HG03045 (cell line): ENCODE results near the gene TEX261.

Source experiments
- ATAC-seq: cut with Tn5 transposase; IDR thresholded peaks from one replicate; pipeline ENCODE4 v1.9.1; 2021; ENCODE audit warnings: mild to moderate bottlenecking, moderate library complexity; ENCODE audit not compliant: unreplicated experiment

Gene TEX261

GRCh38 chr2:70959851-70960832 is 34.5 kb downstream of the TEX261 start:
- no peak for ATAC-seq

DNA sequence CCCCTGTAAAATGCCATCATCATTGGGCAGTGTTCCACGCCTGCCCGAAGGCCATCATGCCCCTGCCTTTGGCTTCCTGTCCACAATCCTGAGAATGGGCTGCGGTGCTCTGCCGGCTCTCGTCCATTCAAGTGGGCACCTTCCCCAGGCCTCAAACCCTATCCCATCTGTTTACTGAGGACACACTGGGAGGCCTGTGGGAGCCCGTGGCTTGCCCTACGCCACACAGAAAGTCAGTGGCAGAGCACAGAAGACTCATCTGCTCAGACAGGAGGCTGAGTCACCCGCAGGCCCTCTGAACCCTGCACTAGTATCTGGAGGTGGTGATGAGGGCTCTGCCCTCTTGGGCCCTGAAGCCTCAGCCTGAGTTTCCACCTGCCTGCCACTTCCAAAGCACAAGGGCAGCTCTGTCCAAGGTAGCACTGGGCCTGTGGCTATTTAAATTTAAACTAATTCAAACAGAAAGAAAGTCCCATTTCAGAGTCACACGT is 35.4 kb downstream of the TEX261 start:
- ATAC-seq: no peak

GRCh38 chr2:70958759-70959158 is 35.9 kb downstream of the TEX261 start:
- no peak for ATAC-seq

DNA sequence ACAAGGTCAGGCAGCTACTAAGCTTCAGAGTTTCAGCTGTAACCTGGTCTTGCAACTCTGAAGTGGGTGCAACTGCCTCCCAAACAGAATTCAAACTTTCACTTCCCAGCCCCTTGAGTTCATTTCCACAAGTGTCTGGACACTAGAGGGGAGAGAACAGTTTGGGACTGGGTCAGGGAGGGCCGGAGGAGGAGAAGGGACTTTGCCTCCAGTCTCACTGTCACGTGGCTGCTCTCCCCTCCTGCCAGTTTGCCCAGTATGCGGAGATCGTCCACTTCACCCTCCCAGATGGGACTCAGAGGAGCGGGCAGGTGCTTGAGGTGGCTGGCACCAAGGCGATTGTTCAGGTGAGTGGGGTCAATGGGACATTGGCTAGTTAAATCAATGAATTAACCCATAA is 36.9 kb downstream of the TEX261 start:
- no peak for ATAC-seq

DNA sequence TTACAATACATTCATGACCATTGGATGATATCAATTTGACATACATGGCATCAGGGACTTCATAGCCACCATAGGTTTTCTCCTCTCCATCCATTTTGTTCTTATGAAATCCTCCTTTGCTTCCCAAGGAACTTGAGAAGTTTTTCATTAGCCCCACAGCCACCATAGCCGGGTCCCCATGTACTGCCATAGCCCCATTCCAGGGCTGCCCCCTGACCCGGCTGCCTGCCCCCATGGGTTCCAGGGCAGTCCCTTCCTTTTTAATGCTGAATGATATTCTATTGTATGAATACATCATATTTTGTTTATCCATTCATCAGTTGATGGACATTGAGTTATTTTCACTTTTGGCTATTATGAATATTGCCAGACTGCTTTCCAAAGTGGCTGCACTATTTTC is 38.5 kb downstream of the TEX261 start:
- no peak for ATAC-seq

DNA sequence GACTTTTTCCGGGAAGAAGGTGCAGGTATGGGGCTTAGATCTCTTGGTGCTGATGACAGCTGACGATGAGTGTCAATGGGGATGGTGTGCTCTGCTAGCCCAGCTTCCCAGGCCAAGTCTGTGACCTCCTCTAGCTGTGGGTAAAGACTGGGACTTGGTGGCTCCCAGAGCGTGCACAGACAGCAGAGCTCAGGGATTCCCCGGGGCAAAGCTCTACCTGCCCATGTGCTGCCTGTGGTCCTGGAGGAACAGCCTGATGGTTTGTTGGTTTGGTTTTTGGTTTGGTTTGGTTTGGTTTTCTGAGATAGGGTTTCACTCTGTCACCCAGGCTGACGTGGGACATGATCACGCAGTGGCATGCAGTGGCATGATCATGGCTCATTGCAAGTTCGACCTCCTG is 39.8 kb downstream of the TEX261 start:
- no peak for ATAC-seq

DNA sequence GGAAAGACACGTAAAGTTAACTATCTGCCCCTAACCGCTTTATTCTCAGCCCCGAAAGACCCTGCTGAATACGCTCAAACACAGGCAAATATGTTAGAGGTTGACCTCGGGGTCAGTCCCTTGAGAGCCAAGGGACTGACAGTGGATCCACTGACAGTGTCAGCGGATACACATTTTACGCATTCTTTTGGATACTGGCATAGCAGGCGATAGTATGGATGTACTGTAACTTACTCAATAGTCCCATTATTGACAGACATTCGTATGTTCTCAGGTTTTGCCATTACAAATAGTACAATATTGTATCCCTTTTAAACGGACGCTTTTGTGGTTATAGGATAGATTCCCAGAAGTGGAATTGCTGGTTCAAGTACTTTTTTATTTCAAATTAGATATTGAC is 45.6 kb downstream of the TEX261 start:
- no peak for ATAC-seq

DNA sequence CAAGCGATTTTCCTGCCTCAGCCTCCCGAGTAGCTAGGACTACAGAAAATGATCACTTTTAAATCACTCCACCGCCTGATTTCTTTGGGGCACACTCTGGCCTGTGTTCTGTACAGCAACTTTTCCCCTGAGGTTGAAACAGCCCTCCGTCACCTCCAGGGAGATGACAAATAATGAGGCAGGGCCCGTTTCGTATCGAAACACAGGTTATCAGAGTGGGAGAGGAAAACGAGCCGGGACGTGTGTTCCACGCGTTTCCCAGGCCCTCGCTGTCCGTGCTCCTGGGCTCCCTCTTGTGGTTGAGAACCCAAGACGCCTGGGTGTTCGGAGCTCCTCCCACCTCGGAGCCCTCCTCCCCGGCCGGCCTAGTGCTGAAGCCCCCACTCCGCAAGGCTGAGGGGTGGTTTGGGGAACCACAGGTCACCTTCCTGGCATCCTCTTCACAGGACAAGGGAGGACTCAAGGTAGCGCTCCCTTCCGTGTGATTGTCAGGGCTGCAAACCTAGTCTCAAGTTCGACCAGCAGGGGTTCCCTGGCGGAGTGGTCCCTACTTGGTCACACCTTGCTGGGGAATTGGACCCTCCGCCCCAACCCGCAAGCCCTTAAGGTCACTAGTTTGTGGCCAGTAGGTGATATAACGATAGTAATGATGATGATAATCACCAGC is 46.2 kb downstream of the TEX261 start:
- peak; percentile 90 for ATAC-seq

GRCh38 chr2:70947556-70948184 is 47.0 kb downstream of the TEX261 start:
- no peak for ATAC-seq

DNA sequence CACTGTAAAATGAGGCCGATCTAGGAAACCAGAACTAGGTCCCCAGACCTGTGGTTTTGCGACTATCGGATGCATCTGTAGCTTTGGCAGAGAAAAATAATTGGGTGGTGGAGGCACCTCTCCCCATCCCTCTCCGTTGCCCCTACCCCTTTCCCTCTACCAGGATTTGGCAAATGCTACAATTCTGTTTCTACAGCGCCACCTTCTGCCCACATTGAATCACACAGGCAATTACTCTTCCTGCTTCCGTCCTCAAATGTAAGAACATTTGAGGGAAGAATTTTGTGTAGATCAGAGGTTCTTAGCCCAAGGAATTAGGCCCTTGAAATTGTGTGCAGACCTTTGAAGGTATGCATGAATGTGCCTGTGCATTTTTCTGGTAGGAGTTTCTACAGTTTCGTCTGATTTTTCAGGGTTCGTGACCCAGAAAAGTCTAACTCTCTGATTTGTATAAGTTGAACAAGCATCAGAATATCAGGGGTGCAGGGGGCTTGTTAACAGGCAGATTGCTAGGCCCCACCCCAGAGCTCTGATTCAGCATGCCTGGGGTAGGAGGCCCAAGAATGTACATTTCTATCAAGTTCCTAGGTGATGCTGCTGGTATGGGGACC is 47.7 kb downstream of the TEX261 start:
- no peak for ATAC-seq

DNA sequence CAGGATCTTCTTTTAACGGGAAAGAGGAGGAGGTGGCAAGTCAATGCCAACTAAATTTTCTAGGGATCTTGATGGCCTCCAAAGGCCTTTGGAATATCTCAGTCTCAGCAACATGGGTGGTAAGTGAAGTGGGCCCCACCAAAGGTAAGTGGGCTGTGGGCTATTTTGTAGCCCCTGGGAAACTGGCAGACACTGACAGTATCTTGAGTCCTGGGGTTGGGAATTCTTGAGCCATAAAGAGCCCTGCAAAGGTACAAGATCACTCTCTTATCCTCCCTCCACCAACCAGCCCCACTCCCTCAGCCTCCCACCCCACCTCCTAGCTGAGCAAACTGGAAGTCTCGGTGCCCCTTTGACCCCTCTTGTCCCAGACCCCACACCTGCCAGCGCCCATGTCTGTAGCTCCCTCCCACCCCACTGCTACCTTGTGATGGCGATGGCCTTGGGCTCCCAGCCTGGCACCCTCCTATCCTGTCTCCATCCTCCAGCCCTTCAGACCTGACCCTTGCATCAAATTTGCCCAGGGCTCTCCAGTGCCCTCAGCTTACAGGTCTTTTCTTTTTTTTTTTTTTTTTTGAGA is 50.5 kb downstream of the TEX261 start:
- ATAC-seq: no peak

GRCh38 chr2:70943205-70943871 is 51.3 kb downstream of the TEX261 start:
- no peak for ATAC-seq

- no peak for ATAC-seq
These were observed 52.1 kb downstream of the TEX261 start for GRCh38 chr2:70942396-70943204.

DNA sequence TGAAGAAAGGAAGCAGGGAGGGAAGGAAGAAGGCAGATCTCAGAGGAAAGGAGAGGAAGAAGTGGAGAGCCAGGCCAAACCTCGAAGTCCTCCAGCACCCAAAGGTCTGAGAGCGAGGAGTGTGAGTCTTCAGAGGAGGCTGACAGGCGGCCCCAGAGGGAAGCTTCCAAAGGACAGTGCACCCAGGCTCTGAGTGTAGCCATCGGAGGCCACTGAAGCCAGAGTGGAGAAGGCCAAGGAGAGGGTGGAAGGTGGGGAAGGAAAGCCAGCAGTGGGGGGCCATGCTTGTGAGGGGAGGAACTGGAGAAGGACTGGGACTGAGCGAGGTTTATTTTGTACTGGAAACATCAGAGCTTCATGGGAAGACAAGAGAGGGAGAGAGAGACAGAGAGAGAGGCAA is 53.0 kb downstream of the TEX261 start:
- ATAC-seq: no peak

GRCh38 chr2:70941186-70941585 is 53.5 kb downstream of the TEX261 start:
- no peak for ATAC-seq

DNA sequence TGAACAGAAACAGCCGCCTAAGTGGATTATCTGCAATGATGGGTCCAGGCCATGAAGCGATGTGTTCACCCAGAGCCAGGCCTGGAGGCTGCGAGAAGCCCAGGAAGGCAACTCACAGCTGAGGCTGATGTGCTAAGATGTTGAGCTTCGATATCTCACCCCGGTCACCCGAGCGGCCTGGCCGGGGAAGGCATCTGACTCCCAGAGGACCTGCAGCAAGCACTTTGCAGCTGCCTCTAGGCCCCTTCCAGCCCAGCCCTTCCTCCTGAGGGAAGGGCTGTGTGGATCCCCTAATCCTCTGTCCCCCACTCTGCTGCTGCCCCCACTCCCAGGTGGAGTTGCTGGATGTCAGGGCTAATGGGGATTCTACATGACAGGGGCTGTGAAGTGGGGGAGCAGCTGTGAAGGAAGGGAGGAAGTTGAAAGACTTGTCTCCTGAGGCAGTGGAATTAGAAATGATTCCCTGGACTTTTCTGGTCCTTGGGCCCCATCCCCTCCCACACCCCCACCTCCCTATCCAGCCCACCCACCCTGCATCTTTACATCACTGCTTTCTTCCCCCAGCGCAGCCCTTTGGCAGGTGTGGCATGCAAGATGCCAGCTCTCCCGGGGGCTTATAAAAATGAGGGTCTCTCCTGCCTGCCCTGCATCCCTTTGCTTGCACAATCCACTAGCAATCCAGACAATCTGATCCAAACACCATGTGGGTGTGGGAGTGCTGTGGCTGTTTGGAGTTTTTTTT is 54.7 kb downstream of the TEX261 start:
- no peak for ATAC-seq

DNA sequence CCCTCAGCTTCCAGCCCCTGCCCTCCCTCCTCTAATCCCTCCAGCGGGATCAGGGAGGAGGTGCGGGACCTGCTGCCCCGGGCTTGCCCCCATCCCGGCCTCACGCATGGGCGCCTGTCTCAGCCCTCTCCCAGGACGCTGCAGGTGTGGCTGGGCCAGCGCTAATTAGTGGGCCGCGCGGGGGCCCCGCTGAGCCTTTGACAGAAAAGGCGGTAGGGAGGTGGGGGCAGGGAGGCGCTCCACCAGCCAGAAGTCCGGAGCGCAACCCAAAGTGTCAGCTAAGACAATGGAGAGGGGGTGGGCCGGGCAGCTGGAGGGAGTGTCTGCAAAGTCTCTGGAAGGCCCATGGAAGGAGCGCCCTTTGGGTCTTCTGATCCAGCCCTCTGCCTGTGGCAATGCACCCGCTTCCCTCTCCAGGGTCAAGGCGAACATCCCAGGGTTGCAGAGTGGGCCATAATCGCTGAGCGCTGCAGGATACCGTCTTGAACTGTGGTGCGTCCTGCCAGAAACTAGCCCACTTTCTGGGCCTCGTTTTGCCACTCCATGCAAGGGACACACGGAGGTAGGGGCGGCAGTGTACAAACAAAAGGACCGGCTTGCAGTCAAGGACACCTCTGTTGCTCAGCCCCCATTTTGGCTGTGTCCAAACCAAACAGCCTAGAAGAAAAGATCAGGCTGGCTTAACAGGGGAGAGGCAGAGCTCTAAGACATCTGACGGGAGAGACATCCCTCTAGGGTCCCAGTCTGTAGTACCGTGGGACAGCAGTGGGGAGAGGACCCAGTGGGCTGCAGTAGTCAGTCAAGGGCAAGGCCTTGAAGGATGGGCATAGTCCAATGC is 55.5 kb downstream of the TEX261 start:
- ATAC-seq: no peak

DNA sequence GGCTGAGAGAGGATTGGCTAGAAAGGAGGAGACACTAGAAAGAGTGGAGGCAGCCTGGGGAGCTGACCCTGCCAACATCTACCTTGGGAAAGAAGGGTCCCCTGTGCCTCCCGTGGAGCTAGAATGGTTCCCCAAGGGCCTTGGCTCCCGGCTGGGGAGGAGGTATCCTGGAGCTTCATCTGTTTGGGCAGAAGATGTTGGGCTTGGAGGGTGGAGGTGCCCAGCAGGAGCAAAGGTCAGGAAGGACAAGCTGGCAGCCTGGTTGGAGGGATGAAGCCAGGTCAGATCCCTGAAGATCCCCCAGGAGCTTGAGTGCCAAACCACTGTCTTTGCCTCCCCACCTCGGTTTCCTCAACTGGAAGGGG is 56.1 kb downstream of the TEX261 start:
- no peak for ATAC-seq
